ENCODE measurements around the gene NRXN3. TPM values are rescaled to one million over a fixed set of nuclear protein-coding genes. Genes with fewer than 3 reads are reported as not detected.

Gene NRXN3
- total RNA-seq, 4 donors from 2014 or later, result 0.56 to 1.6 (median 1.1) TPM

DNA sequence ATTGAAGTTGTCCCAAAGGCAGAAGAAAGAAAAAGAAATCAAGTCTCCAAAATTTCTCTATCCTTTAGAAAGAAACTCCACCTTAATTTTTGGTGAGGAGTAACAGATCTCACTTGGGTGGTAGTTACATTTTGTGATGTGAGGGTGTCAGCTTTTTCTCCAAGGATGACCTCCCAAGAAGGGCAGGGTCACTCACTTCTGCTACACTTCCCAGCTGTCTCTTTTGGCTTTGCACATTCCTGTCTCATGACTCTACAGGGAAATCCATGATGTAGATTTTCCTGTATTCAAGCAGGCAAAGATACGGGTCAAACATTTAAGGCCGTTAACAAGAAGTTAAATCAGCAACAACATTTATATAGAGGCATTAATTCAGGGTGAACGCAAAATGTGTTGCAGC, 1016.4 kb downstream of the NRXN3 start:
- Histone ChIP-seq H3K27me3 (no peaks in the 10 kb centered on the region), H3K9me3 (no peaks in the 10 kb centered on the region), H3K27ac (no peak overlapping the region), H3K4me3 (replicated peaks in 1 of 3) (no peak overlapping the region), H3K4me1 (no peaks in the 10 kb centered on the region), H3K36me3 (no peaks in the 10 kb centered on the region)
- DNase-seq, result no peak
- intact Hi-C loops (cut with DNase I), result no loop called here
- no peak for TF ChIP-seq POLR2A (IDR thresholded peaks at IDR 0.05)
- TF ChIP-seq, protein P1, sequence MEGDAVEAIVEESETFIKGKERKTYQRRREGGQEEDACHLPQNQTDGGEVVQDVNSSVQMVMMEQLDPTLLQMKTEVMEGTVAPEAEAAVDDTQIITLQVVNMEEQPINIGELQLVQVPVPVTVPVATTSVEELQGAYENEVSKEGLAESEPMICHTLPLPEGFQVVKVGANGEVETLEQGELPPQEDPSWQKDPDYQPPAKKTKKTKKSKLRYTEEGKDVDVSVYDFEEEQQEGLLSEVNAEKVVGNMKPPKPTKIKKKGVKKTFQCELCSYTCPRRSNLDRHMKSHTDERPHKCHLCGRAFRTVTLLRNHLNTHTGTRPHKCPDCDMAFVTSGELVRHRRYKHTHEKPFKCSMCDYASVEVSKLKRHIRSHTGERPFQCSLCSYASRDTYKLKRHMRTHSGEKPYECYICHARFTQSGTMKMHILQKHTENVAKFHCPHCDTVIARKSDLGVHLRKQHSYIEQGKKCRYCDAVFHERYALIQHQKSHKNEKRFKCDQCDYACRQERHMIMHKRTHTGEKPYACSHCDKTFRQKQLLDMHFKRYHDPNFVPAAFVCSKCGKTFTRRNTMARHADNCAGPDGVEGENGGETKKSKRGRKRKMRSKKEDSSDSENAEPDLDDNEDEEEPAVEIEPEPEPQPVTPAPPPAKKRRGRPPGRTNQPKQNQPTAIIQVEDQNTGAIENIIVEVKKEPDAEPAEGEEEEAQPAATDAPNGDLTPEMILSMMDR (IDR thresholded peaks at IDR 0.05), result no peak
- WGBS, 2 donors, result 61 to 82% methylated on average over 3 of the region's 3 CpGs

DNA sequence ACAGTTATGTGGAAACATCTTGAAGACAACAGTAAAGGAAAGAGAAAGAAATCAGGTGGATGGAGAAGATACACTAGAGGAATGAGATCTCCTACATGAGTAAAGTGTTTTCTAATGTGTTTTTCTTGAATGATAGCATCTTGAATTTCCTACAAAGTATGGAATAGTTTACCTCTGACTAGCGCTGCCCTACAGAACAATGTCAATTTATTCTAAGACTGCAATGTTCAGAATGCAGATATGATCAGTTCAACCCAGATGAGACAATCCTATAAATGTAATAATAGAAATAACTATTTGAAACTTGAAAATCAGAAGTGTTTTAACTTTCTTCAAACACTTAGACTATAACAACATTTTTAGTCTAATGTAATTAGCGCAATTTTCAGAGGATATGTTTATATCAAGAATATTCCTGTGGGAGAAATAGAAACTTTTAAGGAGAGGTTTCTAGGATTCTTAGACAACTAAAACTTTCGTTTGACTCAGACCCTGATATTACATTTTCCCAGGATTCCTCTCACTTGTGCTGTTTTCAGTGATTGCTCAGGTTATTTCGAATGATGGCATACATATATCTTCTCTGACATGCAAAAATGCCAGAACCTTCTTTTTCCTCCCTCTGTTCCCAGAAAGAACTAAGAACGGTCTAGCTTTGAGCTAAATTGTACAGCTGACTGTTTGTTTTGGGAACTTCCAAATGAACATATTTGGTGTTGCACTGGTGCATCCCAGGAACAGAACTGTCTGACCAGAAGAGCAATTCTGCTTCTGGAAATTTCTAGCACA, 1023.7 kb downstream of the NRXN3 start:
- WGBS, 2 donors, result 79 to 88% methylated on average over 5 of the region's 5 CpGs
- Histone ChIP-seq H3K4me1 (no peaks in the 10 kb centered on the region), H3K27ac (no peak overlapping the region), H3K36me3 (no peaks in the 10 kb centered on the region), H3K4me3 (replicated peaks in 1 of 3) (no peak overlapping the region), H3K27me3 (no peaks in the 10 kb centered on the region), H3K9me3 (no peaks in the 10 kb centered on the region)
- intact Hi-C loops (cut with DNase I), result no loop called here
- TF ChIP-seq POLR2A (IDR thresholded peaks at IDR 0.05), result no peak
- DNase-seq, result no peak

DNA sequence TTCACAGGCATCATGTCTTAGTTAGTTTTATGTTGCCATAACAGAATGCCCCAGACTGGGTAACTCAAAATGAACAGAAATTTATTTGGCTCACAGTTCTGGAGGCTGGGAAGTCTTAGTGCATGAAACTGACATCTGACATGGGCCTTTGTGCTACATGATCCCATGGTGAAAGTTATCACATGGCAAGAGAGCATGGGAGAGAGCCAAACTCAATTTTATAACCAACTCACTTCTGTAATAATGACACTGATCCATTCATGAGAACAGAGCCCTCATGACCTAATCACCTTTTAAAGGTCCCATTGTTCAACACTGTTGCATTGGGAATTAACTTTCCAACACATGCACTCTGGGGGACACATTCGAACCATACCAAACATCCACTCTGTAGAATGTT, 1026.0 kb downstream of the NRXN3 start:
- H3K4me3 ChIP-seq (replicated peaks in 1 of 3), result no peak overlapping the region
- H3K4me1 ChIP-seq, result peaks cover 0 to 2% of the 10 kb centered on the region in 2 donors
- no peaks in the 10 kb centered on the region for H3K9me3 ChIP-seq
- H3K27me3 ChIP-seq, result no peaks in the 10 kb centered on the region
- TF ChIP-seq, protein P1 (IDR thresholded peaks at IDR 0.05), result no peak
- TF ChIP-seq POLR2A (IDR thresholded peaks at IDR 0.05), result no peak
- no peak for DNase-seq
- intact Hi-C loops (cut with DNase I), result no loop called here
- no peaks in the 10 kb centered on the region for H3K36me3 ChIP-seq
- no peak overlapping the region for H3K27ac ChIP-seq
- 95% methylated on average over 1 of the region's 1 CpG for WGBS, 2 donors

DNA sequence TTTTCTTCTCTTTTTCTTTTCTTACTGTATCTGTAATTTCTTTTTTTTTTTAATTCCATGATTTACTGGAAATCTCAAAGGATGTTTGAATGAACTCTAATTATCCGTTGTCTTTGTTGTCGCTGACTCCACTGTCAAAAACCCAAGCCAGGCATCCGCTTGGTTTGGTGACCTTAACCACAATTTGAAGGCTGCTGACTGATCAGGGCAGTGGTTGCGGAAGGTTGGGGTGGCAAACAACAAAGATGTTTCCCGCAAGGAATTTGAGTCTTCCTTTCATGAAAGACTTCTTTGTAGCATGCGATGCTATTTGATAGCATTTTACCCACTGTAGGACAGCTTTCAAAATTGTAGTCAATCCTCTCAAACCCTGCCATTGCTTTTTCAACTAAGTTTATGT, 1027.3 kb downstream of the NRXN3 start:
- no peak for DNase-seq
- H3K4me1 ChIP-seq, result peaks cover 0 to 8% of the 10 kb centered on the region in 2 donors
- intact Hi-C loops (cut with DNase I), result no loop called here
- WGBS, 2 donors, result 92 to 94% methylated on average over 6 of the region's 6 CpGs
- no peaks in the 10 kb centered on the region for H3K9me3 ChIP-seq
- no peak for TF ChIP-seq POLR2A (IDR thresholded peaks at IDR 0.05)
- TF ChIP-seq, protein P1 (IDR thresholded peaks at IDR 0.05), result no peak
- H3K36me3 ChIP-seq, result no peaks in the 10 kb centered on the region
- no peak overlapping the region for H3K4me3 ChIP-seq (replicated peaks in 1 of 3)
- no peak overlapping the region for H3K27ac ChIP-seq
- no peaks in the 10 kb centered on the region for H3K27me3 ChIP-seq

DNA sequence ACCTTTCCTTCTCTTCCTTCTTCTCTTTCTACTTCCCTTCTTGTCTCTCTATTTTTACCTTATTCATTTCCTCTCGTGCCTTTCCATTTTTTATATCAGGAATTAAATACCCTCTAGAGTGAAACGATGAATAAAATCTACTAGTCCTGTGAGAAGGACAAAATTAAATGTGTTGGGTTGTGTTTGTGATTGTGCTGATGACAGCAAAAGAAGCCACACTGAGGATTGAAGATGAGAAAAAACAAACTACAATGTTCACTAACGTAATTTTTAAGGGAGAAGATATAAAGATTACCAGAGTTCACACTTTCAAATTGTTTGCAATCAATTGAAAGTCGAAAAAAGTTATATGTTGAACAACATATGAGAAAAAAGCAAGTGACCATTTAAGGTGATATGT, 1029.0 kb downstream of the NRXN3 start:
- Histone ChIP-seq H3K36me3 (no peaks in the 10 kb centered on the region), H3K27me3 (no peaks in the 10 kb centered on the region), H3K4me3 (replicated peaks in 1 of 3) (no peak overlapping the region), H3K27ac (no peak overlapping the region), H3K4me1 (peaks cover 0 to 8% of the 10 kb centered on the region in 2 donors), H3K9me3 (no peaks in the 10 kb centered on the region)
- intact Hi-C loops (cut with DNase I), result no loop called here
- 92% methylated on average over 4 of the region's 4 CpGs for WGBS, 2 donors
- no peak for DNase-seq
- no peak for TF ChIP-seq POLR2A (IDR thresholded peaks at IDR 0.05)

DNA sequence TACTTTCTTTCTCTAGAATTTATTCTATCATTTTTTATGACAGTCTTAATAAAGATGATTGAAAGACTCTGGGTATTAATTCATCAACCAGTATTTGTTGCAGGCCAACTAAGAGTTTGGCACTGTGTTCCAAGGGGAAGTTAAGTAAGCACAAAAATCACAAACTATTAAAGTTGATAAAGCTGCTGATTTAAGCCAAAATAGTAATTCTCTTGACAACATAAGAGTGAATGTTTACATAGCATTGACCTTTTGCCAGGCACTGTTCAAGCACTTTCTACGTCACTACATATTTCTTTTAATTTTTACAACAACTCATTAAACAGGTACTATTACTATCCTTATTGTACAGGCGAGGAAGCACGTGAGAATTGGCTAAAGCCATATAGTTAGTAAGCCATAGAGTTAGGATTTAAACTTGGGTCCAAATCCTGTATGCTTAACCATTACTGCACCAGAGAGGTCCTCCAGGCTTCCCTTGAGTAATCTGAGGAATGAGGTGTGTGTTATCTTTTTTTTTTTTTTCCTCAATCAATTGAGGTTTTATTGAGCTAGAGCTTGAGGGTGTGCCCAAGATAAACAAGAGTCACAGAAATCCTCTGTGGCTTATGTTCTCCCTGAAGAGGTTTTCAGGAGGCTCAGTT, 1031.5 kb downstream of the NRXN3 start:
- no peaks in the 10 kb centered on the region for H3K27me3 ChIP-seq
- TF ChIP-seq POLR2A (IDR thresholded peaks at IDR 0.05), result no peak
- TF ChIP-seq, protein P1 (IDR thresholded peaks at IDR 0.05), result no peak
- no peak for DNase-seq
- H3K9me3 ChIP-seq, result no peaks in the 10 kb centered on the region
- 23% methylated on average over 3 of the region's 3 CpGs for WGBS, 2 donors
- H3K4me1 ChIP-seq, result peaks cover 0 to 8% of the 10 kb centered on the region in 2 donors
- no peak overlapping the region for H3K27ac ChIP-seq
- intact Hi-C loops (cut with DNase I), result no loop called here
- H3K36me3 ChIP-seq, result no peaks in the 10 kb centered on the region
- H3K4me3 ChIP-seq (replicated peaks in 1 of 3), result no peak overlapping the region
